Measurements from ENCODE around the gene PDE4D. TPM values are rescaled to one million over a fixed set of nuclear protein-coding genes. Genes with fewer than 3 reads are reported as not detected.

Gene PDE4D
- total and polyA plus RNA-seq, 2 donors (not counting 1 experiment from before 2014, with no cell fraction given), result 14.9 to 171 TPM

GRCh38 chr5:59319250-59319649 is 574.3 kb downstream of the PDE4D start:
- H3K4me3 ChIP-seq (ENCODE audit: control extremely low read depth in 1 of 5, extremely low read depth in 1 of 5, insufficient read depth in 1 of 5, low read depth in 2 of 5, low read length in 4 of 5), result no peak overlapping the region
- no peaks in the 10 kb centered on the region for H3K9me3 Mint-ChIP-seq (ENCODE audit: insufficient read depth)
- H3K27ac Mint-ChIP-seq, result no peak overlapping the region
- no peaks in the 10 kb centered on the region for H3K27me3 Mint-ChIP-seq
- H3K4me3 Mint-ChIP-seq, result no peak overlapping the region
- no peaks in the 10 kb centered on the region for H3K36me3 ChIP-seq (replicated peaks in 1 of 2; ENCODE audit: control extremely low read depth in 1 of 2, control insufficient read depth in 1 of 2, extremely low read depth in 1 of 2, insufficient read depth in 2 of 2, low read length in 1 of 2)
- no peak overlapping the region for H2AFZ ChIP-seq (ENCODE audit: insufficient read depth, low read depth, low read length, poor library complexity, severe bottlenecking)
- H3K4me2 ChIP-seq (replicated peaks; ENCODE audit: low read depth, low read length, poor library complexity, severe bottlenecking), result no peak overlapping the region
- POLR2A ChIA-PET, result no interaction called here
- no peak overlapping the region for H3K27ac ChIP-seq (ENCODE audit: low read length in 2 of 2)
- ATAC-seq (ENCODE audit: low read depth) (no peak), DNase-seq (no peak)
- no peaks in the 10 kb centered on the region for H3K79me2 ChIP-seq (ENCODE audit: control insufficient read depth, insufficient read depth, low read length)
- TF ChIP-seq EZH2 (IDR thresholded peaks at IDR 0.05; ENCODE audit: borderline replicate concordance, insufficient read depth, low read depth, low read length, poor library complexity, severe bottlenecking) (no peak), CTCF (IDR thresholded peaks at IDR 0.05) (no peak)
- H4K20me1 ChIP-seq (ENCODE audit: control insufficient read depth, insufficient read depth, low read length, poor library complexity, severe bottlenecking), result no peaks in the 10 kb centered on the region
- peaks cover 1% of the 10 kb centered on the region for H3K4me1 Mint-ChIP-seq
- intact Hi-C loops (cut with micrococcal nuclease), result no loop called here
- H3K27me3 ChIP-seq (replicated peaks in 1 of 4; ENCODE audit: control extremely low read depth in 1 of 4, control insufficient read depth in 3 of 4, insufficient read depth in 4 of 4, low read length in 3 of 4), result no peaks in the 10 kb centered on the region
- no peak overlapping the region for H3K9ac ChIP-seq (ENCODE audit: low read length)
- no peaks in the 10 kb centered on the region for H3K4me1 ChIP-seq (ENCODE audit: control insufficient read depth in 2 of 2, insufficient read depth in 2 of 2, low read length in 2 of 2)
- CTCF ChIA-PET, result no interaction called here
- no peaks in the 10 kb centered on the region for H3K9me3 ChIP-seq (ENCODE audit: control extremely low read depth in 1 of 3, control insufficient read depth in 2 of 3, insufficient read depth in 1 of 3, low read length in 2 of 3)

GRCh38 chr5:59317774-59318205 is 575.7 kb downstream of the PDE4D start:
- no peak overlapping the region for H3K4me2 ChIP-seq (replicated peaks; ENCODE audit: low read depth, low read length, poor library complexity, severe bottlenecking)
- H3K27ac Mint-ChIP-seq, result no peak overlapping the region
- ChIA-PET CTCF (no interaction called here), POLR2A (no interaction called here)
- no peak for TF ChIP-seq CTCF (IDR thresholded peaks at IDR 0.05)
- TF ChIP-seq EZH2 (IDR thresholded peaks at IDR 0.05; ENCODE audit: borderline replicate concordance, insufficient read depth, low read depth, low read length, poor library complexity, severe bottlenecking), result no peak
- H3K27ac ChIP-seq (ENCODE audit: low read length in 2 of 2), result no peak overlapping the region
- H3K79me2 ChIP-seq (ENCODE audit: control insufficient read depth, insufficient read depth, low read length), result no peaks in the 10 kb centered on the region
- H3K4me1 Mint-ChIP-seq, result peaks cover 1% of the 10 kb centered on the region
- no peak overlapping the region for H3K4me3 ChIP-seq (ENCODE audit: control extremely low read depth in 1 of 5, extremely low read depth in 1 of 5, insufficient read depth in 1 of 5, low read depth in 2 of 5, low read length in 4 of 5)
- H3K27me3 Mint-ChIP-seq, result no peaks in the 10 kb centered on the region
- no peak for DNase-seq
- H3K9me3 ChIP-seq (ENCODE audit: control extremely low read depth in 1 of 3, control insufficient read depth in 2 of 3, insufficient read depth in 1 of 3, low read length in 2 of 3), result no peaks in the 10 kb centered on the region
- ATAC-seq (ENCODE audit: low read depth), result no peak
- H3K27me3 ChIP-seq (replicated peaks in 1 of 4; ENCODE audit: control extremely low read depth in 1 of 4, control insufficient read depth in 3 of 4, insufficient read depth in 4 of 4, low read length in 3 of 4), result no peaks in the 10 kb centered on the region
- no peak overlapping the region for H2AFZ ChIP-seq (ENCODE audit: insufficient read depth, low read depth, low read length, poor library complexity, severe bottlenecking)
- no peak overlapping the region for H3K9ac ChIP-seq (ENCODE audit: low read length)
- no peaks in the 10 kb centered on the region for H3K9me3 Mint-ChIP-seq (ENCODE audit: insufficient read depth)
- H4K20me1 ChIP-seq (ENCODE audit: control insufficient read depth, insufficient read depth, low read length, poor library complexity, severe bottlenecking), result no peaks in the 10 kb centered on the region
- intact Hi-C loops (cut with micrococcal nuclease), result no loop called here
- 86% methylated on average over 1 of the region's 4 CpGs for WGBS (ENCODE audit: insufficient coverage)
- H3K4me3 Mint-ChIP-seq, result no peak overlapping the region
- no peaks in the 10 kb centered on the region for H3K4me1 ChIP-seq (ENCODE audit: control insufficient read depth in 2 of 2, insufficient read depth in 2 of 2, low read length in 2 of 2)
- H3K36me3 ChIP-seq (replicated peaks in 1 of 2; ENCODE audit: control extremely low read depth in 1 of 2, control insufficient read depth in 1 of 2, extremely low read depth in 1 of 2, insufficient read depth in 2 of 2, low read length in 1 of 2), result no peaks in the 10 kb centered on the region
